ENCODE data around the gene TSPAN15. TPM values are rescaled to one million over a fixed set of nuclear protein-coding genes. Genes with fewer than 3 reads are reported as not detected.

Gene TSPAN15
- total RNA-seq, 1 experiment from 2014 or later = 8.3 TPM

GRCh38 chr10:69413221-69413865 is 37.9 kb upstream of the TSPAN15 start (continued):
- TF ChIP-seq RELA (CRISPR knock-in tag; IDR thresholded peaks at IDR 0.05; ENCODE audit: borderline replicate concordance) (no peak), NFATC4 (CRISPR knock-in tag; IDR thresholded peaks at IDR 0.05) (no peak), FOXJ3 (CRISPR knock-in tag; IDR thresholded peaks at IDR 0.05; ENCODE audit: borderline replicate concordance) (no peak)

DNA sequence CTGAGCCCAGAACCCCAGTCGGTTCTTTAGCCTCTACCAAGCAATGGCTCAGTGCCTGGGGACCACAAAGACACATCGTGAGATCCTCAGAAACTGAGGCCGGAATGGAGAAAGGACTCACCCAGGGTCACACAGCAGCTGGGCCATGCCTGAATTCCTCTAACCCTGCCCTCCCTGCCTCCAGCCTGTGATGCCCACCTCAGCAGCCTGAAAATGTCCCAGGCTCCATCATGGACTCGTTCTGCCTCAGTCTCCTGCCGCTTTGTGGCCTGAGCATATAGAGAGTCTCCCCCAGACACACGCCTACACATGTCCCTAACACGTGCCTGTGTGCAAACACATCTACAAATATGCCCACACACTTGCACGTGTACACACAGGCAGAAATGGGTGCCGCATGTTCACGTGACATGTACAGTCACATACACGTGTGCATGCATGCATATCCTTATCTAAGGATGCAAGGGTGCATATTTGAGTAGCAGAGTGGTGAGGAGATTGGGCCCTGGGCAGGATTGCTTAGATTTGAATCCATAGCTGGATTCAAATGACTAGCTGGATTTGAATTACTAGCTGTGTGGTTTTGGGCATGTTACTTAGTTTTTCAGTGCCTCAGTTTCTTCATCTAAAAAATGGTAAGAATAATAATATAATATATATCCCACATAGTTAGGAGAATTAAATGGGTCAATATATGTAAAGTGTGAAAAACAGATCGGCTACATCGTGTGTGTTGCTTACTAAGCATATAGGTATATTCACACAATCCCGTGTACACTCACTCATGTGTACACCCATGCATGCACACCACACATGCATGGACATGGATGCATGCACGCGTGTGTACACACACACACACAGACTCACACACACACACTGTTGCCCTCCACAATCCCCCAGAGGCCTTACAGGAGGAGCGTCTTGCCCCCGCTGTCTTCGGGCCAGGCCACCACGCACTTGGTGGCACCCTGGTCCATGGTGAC is 36.9 kb upstream of the TSPAN15 start:
- POLR2A ChIA-PET = no interaction called here
- ATAC-seq (no peak), DNase-seq (ENCODE audit: low spot score) (no peak)
- Mint-ChIP-seq H3K36me3 (no peaks in the 10 kb centered on the region), H3K9me3 (no peaks in the 10 kb centered on the region), H3K4me1 (peaks cover 3% of the 10 kb centered on the region; the same call in 1 of the 2 replicates), H3K27ac (no peak overlapping the region), H3K27me3 (ENCODE audit: low read depth) (peaks cover 2% of the 10 kb centered on the region), H3K4me3 (no peak overlapping the region)
- CTCF ChIA-PET = interaction anchor here (0.6 to 1.5 kb wide), 3 partner anchors 25 to 427 kb away, joined by 3 to 4 read pairs (median 3); no protein-coding TSS in a partner anchor
- TF ChIP-seq SMAD3 (CRISPR knock-in tag; IDR thresholded peaks at IDR 0.05; ENCODE audit: borderline replicate concordance) = no peak
- TF ChIP-seq FOXP4 (CRISPR knock-in tag; IDR thresholded peaks at IDR 0.05) = no peak
- TF ChIP-seq, protein P1, sequence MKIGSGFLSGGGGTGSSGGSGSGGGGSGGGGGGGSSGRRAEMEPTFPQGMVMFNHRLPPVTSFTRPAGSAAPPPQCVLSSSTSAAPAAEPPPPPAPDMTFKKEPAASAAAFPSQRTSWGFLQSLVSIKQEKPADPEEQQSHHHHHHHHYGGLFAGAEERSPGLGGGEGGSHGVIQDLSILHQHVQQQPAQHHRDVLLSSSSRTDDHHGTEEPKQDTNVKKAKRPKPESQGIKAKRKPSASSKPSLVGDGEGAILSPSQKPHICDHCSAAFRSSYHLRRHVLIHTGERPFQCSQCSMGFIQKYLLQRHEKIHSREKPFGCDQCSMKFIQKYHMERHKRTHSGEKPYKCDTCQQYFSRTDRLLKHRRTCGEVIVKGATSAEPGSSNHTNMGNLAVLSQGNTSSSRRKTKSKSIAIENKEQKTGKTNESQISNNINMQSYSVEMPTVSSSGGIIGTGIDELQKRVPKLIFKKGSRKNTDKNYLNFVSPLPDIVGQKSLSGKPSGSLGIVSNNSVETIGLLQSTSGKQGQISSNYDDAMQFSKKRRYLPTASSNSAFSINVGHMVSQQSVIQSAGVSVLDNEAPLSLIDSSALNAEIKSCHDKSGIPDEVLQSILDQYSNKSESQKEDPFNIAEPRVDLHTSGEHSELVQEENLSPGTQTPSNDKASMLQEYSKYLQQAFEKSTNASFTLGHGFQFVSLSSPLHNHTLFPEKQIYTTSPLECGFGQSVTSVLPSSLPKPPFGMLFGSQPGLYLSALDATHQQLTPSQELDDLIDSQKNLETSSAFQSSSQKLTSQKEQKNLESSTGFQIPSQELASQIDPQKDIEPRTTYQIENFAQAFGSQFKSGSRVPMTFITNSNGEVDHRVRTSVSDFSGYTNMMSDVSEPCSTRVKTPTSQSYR (CRISPR knock-in tag; IDR thresholded peaks at IDR 0.05) = no peak
- TF ChIP-seq RORB (CRISPR knock-in tag; IDR thresholded peaks at IDR 0.05) = no peak
- no peak for TF ChIP-seq AFF4 (CRISPR knock-in tag; IDR thresholded peaks at IDR 0.05; ENCODE audit: borderline replicate concordance)

- ChIA-PET POLR2A (no interaction called here), CTCF (interaction anchor here (0.6 to 1.5 kb wide), 2 partner anchors 92 to 428 kb away, joined by 3 to 4 read pairs; no protein-coding TSS in a partner anchor)
- H3K27ac Mint-ChIP-seq = no peak overlapping the region
- DNase-seq (ENCODE audit: low spot score) (no peak), ATAC-seq (0 out of 2 replicates have a peak, but pooled peaks have one; percentile 10)
- no peaks in the 10 kb centered on the region for H3K36me3 Mint-ChIP-seq
- no peaks in the 10 kb centered on the region for H3K9me3 Mint-ChIP-seq
- H3K27me3 Mint-ChIP-seq (ENCODE audit: low read depth) = no peaks in the 10 kb centered on the region; the same call in 1 of the 2 replicates
- H3K4me3 Mint-ChIP-seq = no peak overlapping the region
- H3K4me1 Mint-ChIP-seq = peaks cover 3% of the 10 kb centered on the region; the same call in 1 of the 2 replicates
- TF ChIP-seq, protein P2, sequence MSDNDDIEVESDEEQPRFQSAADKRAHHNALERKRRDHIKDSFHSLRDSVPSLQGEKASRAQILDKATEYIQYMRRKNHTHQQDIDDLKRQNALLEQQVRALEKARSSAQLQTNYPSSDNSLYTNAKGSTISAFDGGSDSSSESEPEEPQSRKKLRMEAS (CRISPR knock-in tag; IDR thresholded peaks at IDR 0.05) = no peak
- TF ChIP-seq, protein P3, sequence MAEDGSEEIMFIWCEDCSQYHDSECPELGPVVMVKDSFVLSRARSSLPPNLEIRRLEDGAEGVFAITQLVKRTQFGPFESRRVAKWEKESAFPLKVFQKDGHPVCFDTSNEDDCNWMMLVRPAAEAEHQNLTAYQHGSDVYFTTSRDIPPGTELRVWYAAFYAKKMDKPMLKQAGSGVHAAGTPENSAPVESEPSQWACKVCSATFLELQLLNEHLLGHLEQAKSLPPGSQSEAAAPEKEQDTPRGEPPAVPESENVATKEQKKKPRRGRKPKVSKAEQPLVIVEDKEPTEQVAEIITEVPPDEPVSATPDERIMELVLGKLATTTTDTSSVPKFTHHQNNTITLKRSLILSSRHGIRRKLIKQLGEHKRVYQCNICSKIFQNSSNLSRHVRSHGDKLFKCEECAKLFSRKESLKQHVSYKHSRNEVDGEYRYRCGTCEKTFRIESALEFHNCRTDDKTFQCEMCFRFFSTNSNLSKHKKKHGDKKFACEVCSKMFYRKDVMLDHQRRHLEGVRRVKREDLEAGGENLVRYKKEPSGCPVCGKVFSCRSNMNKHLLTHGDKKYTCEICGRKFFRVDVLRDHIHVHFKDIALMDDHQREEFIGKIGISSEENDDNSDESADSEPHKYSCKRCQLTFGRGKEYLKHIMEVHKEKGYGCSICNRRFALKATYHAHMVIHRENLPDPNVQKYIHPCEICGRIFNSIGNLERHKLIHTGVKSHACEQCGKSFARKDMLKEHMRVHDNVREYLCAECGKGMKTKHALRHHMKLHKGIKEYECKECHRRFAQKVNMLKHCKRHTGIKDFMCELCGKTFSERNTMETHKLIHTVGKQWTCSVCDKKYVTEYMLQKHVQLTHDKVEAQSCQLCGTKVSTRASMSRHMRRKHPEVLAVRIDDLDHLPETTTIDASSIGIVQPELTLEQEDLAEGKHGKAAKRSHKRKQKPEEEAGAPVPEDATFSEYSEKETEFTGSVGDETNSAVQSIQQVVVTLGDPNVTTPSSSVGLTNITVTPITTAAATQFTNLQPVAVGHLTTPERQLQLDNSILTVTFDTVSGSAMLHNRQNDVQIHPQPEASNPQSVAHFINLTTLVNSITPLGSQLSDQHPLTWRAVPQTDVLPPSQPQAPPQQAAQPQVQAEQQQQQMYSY (CRISPR knock-in tag; IDR thresholded peaks at IDR 0.05) = no peak
- TF ChIP-seq EMX1 (CRISPR knock-in tag; IDR thresholded peaks at IDR 0.05) (no peak), ZSCAN18 (CRISPR knock-in tag; IDR thresholded peaks at IDR 0.05) (no peak), NFATC4 (CRISPR knock-in tag; IDR thresholded peaks at IDR 0.05) (no peak), GRHL2 (CRISPR knock-in tag; IDR thresholded peaks at IDR 0.05; ENCODE audit: insufficient replicate concordance, severe bottlenecking) (no peak), SOX15 (CRISPR knock-in tag; IDR thresholded peaks at IDR 0.05) (no peak), ZNF219 (CRISPR knock-in tag; IDR thresholded peaks at IDR 0.05; ENCODE audit: borderline replicate concordance) (no peak)
These were observed 36.2 kb upstream of the TSPAN15 start for GRCh38 chr10:69415049-69415448.

Measured in WTC11 (cell line).